ENCODE measurements around the gene NCAM2. TPM values are rescaled to one million over a fixed set of nuclear protein-coding genes. Genes with fewer than 3 reads are reported as not detected.

Gene NCAM2
- total and polyA plus RNA-seq, 2 of the 8 experiments (the other 6 are each of a cell fraction or from before 2014, with no cell fraction given) = 0.14 to 1.1 TPM

DNA sequence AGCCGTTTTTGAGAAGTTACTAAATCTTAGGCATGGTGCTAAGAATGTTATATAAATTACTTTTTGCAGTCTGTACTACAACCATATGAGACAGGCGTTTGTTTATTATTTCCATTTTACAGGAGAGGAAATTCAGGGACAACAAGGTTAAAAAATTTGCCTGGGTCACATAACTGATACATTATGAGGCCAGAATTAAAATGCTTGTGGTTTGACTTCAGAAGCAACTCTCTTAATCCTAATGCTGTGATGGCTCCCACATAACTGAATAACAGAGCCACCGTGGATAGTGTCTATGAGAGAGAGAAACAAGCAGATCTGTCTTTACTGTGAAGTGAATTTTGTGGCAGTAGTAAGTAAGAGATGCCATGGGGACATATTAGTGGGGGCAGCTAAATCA, 184.9 kb downstream of the NCAM2 start (continued):
- TF ChIP-seq SAP30 (IDR thresholded peaks at IDR 0.05; ENCODE audit: insufficient read depth, insufficient replicate concordance, low read length) (no peak), HDAC2 (IDR thresholded peaks at IDR 0.05; ENCODE audit: borderline replicate concordance in 1 of 2, low read depth in 2 of 2, low read length in 2 of 2) (no peak), PHF8 (conservative IDR thresholded peaks at IDR 0.05; ENCODE audit: low read depth, low read length) (no peak), HDAC6 (IDR thresholded peaks at IDR 0.05; ENCODE audit: low read depth, low read length) (no peak), CBX8 (IDR thresholded peaks at IDR 0.05; ENCODE audit: borderline replicate concordance, low read depth, low read length) (no peak), SP4 (IDR thresholded peaks at IDR 0.05; ENCODE audit: low read length) (no peak)
